ENCODE data around the gene ROR2.

The ROR2 gene

DNA sequence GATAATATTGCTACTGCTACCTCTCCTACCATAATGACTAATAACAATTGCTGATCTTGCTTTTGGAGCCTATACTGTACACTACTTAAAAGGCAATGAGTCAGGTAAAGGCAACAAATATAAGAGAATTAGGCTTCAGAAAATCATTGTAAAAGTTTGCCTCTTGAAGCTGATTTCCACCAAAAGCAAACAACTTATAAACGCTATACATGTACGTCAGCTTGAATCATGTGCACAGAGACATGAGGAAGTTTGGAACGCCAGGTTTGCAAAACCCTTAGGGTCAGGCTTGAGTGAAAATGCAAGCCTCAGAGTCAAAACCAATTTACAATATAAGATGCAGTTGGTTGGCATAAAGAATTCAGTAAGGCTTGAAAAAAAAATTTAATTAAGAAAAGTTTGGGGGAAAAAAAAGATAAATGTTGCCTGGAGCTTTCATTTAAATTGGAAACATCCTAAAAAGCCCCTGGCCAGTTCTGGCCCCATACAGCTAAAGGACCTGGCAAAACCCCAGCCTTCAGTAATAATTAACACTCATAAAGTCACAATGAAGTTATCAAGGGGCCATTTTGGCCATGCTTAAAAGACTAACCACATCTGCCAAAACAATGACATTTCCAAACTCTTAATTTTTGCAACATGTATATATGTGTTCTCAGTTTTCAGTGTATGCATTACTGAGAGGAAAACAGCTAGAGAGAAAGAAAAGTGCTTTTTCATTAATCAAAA lies 345.4 kb downstream of the ROR2 start:
- no peak for DNase-seq

DNA sequence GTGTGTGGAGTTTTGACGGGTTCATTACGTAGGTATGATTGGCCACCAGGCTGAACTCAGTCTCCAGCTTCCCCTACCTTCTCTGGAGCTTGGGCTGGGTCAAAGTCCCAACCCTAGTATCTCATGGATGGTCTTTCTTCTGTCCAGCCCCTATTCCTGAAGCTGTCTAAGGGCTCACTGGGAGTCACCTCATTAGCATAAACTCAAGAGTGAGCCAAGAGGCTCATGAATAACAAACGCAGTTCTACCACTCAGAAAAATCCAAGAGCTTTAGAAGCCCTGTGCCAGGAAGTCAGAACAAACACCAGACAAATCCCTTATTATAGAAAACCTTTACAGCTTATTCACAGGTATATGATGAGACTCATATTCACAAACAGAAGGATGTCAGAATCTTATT lies 346.1 kb downstream of the ROR2 start:
- DNase-seq, result no peak

DNA sequence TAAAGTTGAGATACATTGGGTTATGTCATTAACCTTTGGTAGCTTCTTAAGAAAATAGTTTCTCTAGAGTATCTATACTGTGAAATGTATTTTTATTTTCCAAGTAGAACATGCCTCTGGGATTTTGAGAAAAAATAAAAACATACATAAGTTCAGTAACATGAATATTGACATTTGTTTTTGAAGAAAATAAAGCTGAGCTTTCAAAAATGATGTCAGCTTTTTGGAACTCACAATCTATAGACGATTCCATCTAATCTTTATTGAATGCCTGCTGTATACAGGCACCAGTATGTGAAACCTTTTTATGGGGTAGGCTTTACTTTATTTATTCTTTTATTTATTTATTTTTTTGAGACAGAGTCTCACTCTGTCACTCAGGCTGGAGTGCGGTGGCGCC lies 350.5 kb downstream of the ROR2 start:
- DNase-seq, result no peak

DNA sequence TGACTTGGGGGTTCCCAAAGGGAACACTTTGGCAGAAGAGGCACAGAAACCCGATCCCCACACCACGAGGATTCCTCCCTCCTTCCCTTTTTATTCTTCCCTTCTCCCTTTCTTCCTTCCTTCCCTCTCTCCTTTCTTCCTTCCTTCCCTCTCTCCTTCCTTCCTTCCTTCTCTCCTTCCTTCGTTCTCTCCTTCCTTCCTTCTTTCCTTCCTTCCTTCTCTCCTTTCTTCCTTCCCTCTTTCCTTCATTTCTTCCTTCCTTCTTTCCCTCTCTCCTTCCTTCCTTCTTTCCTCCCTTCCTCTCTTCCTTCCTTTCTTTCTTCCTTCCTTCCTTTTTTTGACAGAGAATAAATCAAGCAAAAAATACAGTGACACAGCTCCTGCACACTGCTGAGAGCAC lies 358.4 kb downstream of the ROR2 start:
- DNase-seq, result no peak

DNA sequence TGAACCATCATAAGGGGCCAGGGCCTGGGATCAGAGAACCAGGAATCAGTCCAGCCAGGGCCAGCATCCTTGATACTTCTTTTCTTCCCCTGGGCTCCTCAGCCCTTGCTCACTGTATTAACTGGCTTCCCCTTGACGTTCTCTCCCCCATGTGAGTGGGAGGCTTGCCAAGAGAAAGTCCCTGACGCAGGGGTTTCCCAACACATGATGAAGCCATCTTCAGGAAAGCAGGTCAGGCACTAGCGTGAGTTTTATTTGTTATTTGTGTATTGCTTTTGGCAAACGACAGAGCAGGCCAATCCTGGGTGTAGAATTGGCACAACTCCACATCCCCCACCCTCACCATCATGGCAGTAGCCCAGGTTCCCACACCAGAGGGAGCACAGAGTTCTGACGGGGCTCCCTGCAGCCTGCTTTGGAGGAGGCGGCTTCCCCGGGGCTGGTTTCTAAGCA lies 360.9 kb downstream of the ROR2 start:
- no peak for DNase-seq

DNA sequence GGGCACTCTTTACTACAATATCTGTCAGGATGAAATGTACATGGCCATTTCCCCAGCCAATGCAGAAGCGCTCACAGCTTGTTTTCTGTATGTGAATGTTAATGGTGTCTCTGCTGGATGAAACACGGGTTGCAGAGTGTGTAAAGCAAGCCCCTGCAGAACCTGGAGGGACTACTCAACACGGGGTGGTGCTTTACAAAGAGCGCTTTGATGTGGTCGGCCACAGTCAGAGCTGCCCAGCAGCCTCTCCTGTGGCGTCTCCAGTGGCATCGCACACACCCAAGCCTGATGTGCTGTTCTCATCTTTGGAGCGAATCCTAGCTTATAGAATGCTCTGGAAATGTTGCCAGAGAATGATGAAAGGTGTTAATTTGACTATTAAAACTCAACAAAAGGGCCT lies 363.7 kb downstream of the ROR2 start:
- DNase-seq, result no peak

DNA sequence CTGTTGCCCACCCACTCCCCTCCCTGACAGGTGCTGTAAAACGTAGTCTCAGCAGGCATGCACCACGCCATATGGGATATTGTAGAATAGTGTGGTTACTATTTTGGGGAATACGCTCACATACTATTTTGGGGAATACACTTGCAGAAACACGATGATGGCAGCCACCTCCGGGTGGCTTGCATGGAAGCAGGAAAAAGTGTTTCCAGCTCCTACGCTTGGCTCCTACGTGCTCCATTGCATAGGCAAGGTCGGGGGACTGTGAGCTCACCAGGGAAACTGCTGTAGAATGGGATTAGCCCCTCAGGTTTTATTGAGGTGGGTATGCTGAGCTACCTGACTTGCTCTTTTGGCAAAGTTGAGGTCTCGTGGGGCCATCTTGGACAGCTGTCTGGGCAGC lies 366.1 kb downstream of the ROR2 start:
- DNase-seq, result no peak

DNA sequence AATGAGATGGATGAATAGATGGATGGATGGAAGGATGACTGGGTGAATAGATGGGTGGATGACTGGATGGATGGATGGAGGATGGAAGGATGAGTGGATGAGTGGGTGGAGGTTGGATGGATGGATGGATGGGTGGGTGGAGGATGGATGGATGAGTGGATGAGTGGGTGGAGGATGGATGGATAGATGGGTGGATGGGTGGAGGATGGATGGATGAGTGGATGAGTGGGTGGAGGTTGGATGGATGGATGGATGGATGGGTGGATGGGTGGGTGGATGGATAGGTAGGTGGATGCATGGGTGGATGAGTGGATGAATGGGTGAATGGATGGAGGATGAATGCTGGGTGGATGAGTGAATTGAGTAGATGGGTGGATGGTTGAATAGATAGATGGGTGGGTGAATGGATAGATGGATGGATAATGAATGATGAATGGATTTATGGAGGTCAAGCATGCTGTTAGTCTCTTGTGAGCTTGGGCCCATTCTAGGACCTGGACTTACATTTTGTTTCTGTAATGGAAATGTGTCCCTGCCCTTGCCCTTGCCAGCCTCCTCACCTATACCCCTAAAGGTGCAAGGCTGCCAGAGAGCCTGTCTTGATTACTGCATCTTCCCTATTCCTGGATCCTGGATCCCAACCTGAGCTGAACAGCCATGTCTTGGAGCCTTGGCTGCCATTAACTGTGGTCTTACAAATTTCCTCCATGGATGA lies 366.7 kb downstream of the ROR2 start:
- no peak for DNase-seq

DNA sequence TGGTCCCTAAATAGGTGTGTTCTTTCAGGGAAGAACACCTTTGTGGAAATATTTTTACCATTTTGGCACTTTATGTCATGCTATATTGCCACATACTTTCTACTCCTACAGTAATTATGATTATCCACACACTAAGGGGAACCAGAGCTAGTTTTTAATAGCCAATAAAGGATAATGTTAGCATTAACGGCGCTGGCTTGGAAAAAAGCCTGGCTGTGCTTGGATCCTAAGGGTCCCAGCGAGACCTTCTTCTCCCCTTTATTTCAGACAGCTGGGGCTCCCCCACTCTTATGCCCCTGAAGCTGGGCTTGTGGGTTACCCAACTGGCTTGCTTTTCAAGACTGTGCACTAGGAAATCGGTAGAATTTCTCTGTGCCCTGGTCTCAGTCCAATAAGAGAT lies 367.8 kb downstream of the ROR2 start:
- no peak for DNase-seq

DNA sequence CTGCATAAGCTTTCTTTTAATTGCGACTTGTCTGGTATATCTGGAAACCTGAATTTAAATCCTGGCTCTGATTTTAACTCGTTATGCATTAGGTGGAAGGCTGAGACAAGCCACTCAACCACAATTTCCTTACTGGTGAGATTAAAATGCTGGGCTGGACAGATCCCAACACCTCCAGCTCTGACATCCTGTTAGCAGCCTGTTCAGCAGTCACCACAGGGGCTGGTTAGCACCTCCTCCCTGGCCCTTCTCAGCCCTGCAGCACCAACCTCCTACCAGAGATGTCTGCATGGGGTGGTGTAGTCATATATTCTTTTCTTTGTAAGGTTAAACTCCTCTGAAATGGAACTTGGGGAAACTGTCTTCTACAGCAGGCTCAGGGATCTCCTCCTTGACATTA lies 369.9 kb downstream of the ROR2 start:
- no peak for DNase-seq

DNA sequence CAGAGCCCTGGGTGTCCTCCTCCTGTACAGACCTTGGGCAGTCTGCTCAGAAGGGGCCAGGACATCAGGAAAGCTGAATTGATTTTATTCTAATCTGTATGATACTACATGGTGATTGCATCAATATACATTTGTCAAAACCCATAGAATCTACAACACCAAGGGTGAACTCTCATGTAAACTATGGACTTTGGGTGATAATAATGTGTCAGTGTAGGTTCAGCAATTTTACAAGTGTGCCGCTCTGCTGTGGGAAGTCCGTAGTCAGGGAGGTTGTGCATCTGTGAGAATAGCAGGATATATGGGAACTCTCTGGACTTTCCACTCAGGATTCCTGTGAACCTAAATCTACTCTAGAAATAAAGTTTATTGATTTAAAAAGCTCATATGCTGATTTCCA lies 371.1 kb downstream of the ROR2 start:
- no peak for DNase-seq

DNA sequence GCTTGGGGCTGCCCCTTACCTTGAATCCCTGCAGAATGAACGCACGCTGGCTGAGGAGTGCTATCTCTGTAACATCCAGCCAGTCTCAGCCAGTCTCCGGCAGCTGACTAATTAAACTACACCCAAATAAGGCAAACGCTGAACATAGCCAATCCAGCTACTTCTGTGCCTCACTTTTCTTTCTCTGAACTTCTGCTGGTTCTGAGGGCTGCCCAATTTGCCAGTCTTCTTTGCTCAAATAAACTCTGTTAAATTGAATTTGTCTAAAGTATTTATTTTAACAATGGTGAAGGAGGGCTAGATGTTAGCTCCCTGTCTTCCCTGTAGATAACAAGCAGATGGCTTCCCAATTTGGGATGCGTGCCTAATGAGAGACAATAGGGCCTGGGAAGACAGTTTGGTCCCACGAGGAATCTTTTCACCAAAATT lies 372.4 kb downstream of the ROR2 start:
- no peak for DNase-seq

DNA sequence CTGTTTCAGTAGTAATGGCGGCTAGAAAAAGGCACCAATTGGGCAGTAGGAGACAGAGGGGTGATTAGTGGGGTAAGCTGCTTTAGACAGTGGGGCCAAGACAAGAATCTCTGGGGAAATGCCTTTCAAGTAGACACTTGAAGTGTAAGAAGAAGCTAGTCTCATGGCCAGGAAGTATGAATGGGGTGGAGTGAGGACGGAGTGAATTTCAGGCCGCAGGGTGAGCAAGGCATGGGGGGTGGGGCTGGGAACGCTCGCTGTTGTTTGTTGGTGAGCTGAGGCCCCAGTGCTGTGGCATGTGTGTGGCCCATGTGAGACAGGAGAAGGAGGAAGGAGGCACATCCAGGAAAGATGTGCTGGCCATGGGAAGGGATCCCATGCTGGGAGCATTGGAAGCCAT lies 377.2 kb downstream of the ROR2 start:
- DNase-seq, result no peak

DNA sequence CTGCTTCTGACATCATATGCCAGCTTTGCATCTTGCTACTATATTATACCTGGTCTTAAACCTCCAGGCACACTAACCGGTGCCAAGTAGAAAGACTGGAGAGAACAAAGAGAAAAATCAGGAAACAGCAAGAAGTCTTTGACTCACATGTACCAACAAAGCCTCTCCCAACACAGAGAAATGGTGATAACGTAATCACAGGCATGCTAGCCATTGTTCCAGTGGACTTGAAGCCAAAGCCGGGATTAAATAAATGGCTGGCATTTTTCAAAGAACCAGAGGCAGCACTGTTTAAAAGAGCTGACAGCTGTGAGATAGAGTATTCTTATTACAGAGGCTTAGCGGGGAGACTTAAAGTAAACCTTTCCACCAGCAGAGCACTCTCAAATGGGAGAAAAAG lies 378.0 kb downstream of the ROR2 start:
- no peak for DNase-seq

DNA sequence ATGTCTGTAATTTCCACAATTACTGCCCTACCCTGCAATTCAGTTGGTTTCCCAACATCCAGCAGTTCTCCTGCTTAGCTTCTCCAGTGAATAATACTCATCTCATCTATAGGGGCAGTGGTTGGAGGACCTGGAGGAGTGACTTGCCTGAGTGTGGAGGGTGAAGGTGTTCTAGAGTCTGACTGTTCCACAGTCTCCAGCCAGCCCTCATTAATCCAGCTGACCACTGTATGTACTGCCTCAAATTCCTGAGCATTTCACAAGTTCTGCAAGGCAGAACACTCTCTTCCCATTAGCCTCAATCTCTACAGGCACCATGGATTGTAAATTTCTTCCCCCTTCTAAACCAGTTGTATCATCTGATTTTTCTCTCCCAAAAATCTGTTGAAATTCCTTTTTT lies 379.0 kb downstream of the ROR2 start:
- no peak for DNase-seq

DNA sequence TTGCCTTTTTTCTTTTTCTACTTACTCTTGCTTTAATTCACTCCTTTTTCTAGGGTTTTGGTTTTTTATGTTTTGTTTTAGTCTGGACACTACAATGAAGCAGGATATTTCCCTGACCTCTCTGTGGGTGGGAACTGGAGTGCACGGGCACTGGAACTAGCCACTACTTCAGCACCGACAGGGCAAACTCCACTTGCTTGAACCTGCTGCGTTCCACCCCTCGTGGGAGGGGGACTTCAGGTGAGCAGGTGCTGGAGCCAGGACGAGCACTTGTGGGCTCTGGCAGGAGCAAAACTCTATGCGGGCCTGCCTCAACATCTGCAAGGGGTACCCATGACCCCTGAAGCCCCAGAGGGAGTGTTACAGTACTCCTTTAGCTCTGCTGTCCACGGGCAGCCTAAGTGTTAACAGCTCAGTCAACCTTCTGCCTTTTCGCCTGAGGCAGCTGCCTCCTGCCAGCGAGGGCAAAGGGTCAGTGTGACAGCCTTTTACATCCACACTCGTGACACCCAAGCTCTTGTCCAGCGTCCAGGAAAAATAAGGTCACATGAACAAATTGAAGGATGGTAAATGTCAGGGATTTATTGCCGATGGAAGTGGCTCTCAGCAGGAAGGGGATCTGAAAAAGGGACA lies 382.3 kb downstream of the ROR2 start:
- DNase-seq, result no peak

DNA sequence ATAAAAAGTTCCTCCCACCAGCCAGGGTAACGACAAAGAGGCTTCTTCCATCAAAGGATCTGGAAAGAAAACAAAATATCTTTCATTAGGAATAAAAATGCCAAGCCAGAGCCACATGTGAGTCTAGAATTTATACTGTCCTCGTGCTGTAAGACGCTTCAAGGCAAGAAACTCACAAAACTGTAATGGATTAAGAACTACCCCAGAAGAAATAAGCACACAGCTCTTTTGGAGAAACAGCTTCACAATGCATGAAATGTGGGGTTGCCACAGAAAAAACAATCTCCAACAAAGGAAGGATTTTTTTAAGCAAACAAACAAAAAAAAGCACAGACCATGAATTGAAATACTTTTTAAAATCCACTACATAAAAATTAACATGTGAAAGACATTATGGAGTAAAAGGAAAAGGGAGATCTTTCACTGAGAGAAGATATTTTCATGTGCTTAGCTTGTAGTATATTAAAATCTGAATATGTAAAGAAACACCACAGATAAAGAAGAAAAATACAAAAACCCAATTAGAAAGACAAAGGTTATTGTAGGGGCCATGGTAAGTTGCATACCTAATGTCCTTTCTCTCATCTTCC lies 385.9 kb downstream of the ROR2 start:
- DNase-seq, result no peak

DNA sequence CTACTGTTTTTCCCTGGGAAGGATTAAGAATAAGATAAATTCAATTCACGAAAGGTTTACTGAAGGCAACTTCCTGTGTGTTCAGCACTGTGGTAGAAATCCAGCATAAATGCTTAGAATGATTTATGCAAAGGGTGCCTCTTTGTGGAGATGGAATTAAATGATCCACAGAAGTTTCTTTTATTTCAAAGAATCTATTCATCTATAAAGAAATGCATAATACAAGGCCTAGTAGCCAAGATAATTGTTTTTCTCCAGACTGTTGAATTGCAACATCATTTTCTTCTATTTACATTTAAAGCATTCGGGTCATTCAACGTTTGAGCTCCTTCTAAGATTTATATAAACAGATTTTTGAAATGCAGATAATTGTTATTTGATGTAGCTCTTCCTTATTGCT lies 387.6 kb downstream of the ROR2 start:
- DNase-seq, result no peak

DNA sequence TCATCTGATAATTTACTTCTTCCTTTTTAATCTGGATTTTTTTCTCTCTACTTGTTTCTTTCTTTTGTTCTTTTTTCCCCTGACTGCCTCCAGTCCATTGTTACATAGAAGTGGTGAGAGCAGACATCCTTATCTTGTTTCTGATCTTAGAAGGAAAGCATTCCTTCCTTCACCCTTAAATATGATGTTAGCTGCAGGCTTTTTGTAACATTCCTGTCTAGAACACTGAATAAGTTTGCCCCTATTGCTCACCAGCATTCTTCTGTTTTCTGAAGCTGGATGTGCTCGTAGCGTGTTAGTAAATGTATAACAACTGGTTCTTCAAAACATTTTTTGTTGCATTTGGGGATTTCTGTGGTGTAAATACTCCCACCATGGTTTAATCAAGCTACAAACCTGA lies 389.7 kb downstream of the ROR2 start:
- DNase-seq, result no peak

DNA sequence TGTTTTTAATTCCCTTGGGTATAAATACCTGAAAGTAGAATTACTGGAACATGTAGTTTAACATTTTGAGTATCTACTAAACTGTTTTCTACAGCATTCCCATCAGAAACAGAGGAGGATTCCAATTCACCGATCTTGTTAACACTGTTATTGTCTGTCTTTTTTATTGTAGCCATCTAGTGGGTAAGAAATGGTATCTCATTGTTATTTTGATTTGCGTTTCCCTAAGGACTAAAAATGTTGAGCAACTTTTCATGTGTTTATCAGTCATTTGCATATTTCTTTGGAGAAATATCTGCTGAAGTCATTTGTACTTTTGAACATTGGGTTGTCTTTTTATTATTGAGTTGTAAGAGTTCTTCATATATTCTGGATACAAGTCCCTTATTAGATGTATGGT lies 391.1 kb downstream of the ROR2 start:
- DNase-seq, result no peak

DNA sequence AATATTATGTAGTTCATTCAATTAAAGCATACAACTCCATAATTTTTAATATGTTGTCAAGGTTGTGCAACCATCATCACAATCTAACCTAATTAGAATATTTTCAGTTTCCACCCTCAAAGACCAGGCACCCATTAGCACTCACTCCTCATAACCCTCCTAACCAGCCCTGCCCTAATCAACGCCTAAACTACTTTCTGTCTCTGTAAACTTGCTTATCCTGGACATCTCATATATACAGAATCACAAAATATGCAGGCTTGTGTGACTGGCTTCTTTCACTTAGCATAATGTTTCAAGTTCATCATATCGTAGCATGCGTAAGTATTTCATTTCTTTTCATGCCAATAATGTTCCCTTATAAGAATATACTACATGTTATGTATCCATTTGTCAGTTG lies 391.6 kb downstream of the ROR2 start:
- DNase-seq, result no peak

DNA sequence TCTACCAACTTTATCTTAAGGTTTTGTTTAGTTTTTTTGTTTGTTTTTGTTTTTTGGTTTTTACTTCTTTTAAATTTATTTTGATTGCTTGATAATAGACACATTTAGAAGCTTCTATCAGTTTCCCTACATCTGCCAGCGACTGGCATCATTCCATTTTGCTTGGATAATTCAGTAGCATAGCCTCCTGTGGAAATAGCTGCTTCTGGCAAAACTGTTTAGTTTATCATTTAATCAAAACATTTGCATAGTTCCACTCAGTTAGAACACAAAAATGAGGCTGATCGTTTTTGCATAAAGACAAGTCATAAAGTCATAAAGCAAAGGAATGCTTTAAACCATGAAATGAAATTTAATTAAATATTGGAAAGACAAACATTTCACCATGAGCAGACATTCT lies 392.7 kb downstream of the ROR2 start:
- DNase-seq, result no peak

DNA sequence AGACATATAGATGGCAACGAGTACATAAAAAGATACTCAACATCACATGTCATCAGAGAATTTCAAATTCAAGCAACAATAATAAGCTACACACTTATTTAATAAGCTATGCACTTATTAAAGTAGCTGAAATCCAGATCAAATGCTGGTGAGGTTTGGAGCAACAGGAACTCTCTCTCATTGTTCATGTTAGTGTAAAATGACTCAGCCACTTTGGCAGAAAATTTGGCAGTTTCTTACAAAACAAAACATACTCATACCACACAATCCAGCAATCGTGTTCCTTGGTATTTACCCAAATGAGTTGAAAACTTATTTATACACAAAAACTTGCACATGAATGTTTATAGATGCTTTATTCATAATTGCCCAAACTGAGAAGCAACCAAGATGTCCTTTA lies 394.9 kb downstream of the ROR2 start:
- DNase-seq, result no peak

DNA sequence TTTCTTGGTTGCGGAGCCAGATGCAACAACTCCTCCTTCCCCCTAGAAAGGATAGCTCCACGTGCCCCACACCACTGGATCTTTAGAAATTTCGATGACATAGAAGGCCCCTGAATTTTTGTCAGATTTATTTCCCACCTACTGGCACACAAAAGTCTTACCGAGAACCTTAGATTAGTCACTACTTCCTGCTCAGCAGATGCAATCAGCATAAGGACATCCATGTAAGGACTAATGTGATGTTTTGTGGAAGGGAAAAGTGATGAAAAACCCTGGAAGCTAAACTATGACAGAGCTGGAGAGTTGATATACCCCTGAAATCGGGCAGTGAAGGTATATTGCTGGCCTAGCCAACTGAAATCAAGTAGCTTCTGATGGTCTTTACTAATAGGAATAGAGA lies 400.9 kb downstream of the ROR2 start:
- DNase-seq, result no peak
